Measurements from ENCODE around the gene HMGN3. TPM values are rescaled to one million over a fixed set of nuclear protein-coding genes. Genes with fewer than 3 reads are reported as not detected.

Gene HMGN3
- total and polyA plus RNA-seq, 12 donors: 81.6 to 205 (median 137) TPM

GRCh38 chr6:79193971-79194370 lies 40.5 kb downstream of the HMGN3 start:
- Histone ChIP-seq H3K36me3 (peaks cover 0 to 7% (median 0%) of the 10 kb centered on the region in 9 donors), H3K4me1 (peaks cover 0 to 7% (median 5%) of the 10 kb centered on the region in 9 donors), H3K4me3 (no peak overlapping the region), H3K27me3 (no peaks in the 10 kb centered on the region), H3K9me3 (peaks cover 0 to 10% (median 0%) of the 10 kb centered on the region in 11 donors), H3K27ac (no peak overlapping the region)
- no peak for DNase-seq
- WGBS, 2 donors: 70 to 75% methylated on average over 2 of the region's 2 CpGs
- TF ChIP-seq CTCF (IDR thresholded peaks at IDR 0.05): no peak
- intact Hi-C loops (cut with DNase I): no loop called here
- ATAC-seq: no peak

GRCh38 chr6:79189760-79190350 lies 44.6 kb downstream of the HMGN3 start:
- H3K27ac ChIP-seq: no peak overlapping the region
- H3K9me3 ChIP-seq: peaks cover 0 to 10% (median 0%) of the 10 kb centered on the region in 11 donors
- DNase-seq: no peak
- peaks cover 0 to 18% (median 10%) of the 10 kb centered on the region in 9 donors for H3K4me1 ChIP-seq
- TF ChIP-seq CTCF (IDR thresholded peaks at IDR 0.05): no peak
- no peaks in the 10 kb centered on the region for H3K36me3 ChIP-seq
- H3K27me3 ChIP-seq: no peaks in the 10 kb centered on the region
- no peak for ATAC-seq
- WGBS, 2 donors: 64 to 72% methylated on average over 2 of the region's 2 CpGs
- no peak overlapping the region for H3K4me3 ChIP-seq
- intact Hi-C loops (cut with DNase I): no loop called here

GRCh38 chr6:79188885-79189480 lies 45.5 kb downstream of the HMGN3 start:
- H3K9me3 ChIP-seq: peaks cover 0 to 10% (median 0%) of the 10 kb centered on the region in 11 donors
- H3K36me3 ChIP-seq: no peaks in the 10 kb centered on the region
- DNase-seq: no peak
- H3K4me3 ChIP-seq: no peak overlapping the region
- peaks cover 0 to 18% (median 10%) of the 10 kb centered on the region in 9 donors for H3K4me1 ChIP-seq
- TF ChIP-seq CTCF (IDR thresholded peaks at IDR 0.05): no peak
- H3K27ac ChIP-seq: no peak overlapping the region
- 54 to 55% methylated on average over 3 of the region's 3 CpGs for WGBS, 2 donors
- intact Hi-C loops (cut with DNase I): no loop called here
- no peak for ATAC-seq
- H3K27me3 ChIP-seq: no peaks in the 10 kb centered on the region

GRCh38 chr6:79188107-79188506 lies 46.4 kb downstream of the HMGN3 start:
- no peak for ATAC-seq
- H3K4me1 ChIP-seq: peaks cover 0 to 18% (median 10%) of the 10 kb centered on the region in 9 donors
- TF ChIP-seq CTCF (IDR thresholded peaks at IDR 0.05): no peak
- H3K9me3 ChIP-seq: peaks cover 0 to 10% (median 0%) of the 10 kb centered on the region in 11 donors
- H3K4me3 ChIP-seq: no peak overlapping the region
- no peaks in the 10 kb centered on the region for H3K36me3 ChIP-seq
- intact Hi-C loops (cut with DNase I): no loop called here
- WGBS, 2 donors: 88 to 93% methylated on average over 2 of the region's 2 CpGs
- DNase-seq: no peak
- H3K27ac ChIP-seq: no peak overlapping the region
- H3K27me3 ChIP-seq: no peaks in the 10 kb centered on the region
